GM23338 (cell line): ENCODE data around the gene FGFR3.

Experiments
- CREB1 ChIP-seq: fragments of 250-450 bp; sonication (Bioruptor Pico); IDR thresholded peaks from 2 replicates; pipeline ENCODE4 v1.5.0; 2020; ENCODE audit warnings: low read depth, mild to moderate bottlenecking, moderate library complexity
- EZH2 ChIP-seq: fragments of 200-600 bp; sonication (generic); IDR thresholded peaks from one replicate; pipeline ENCODE4 v1.8.0; 2017; ENCODE audit warnings: antibody characterized with exemption, mild to moderate bottlenecking, low read depth; ENCODE audit not compliant: unreplicated experiment
- EZH2phosphoT487 ChIP-seq: fragments of 200-600 bp; sonication (generic); IDR thresholded peaks from one replicate; pipeline ENCODE4 v1.8.1; 2018; ENCODE audit warnings: antibody characterized with exemption; ENCODE audit not compliant: unreplicated experiment
- NANOG ChIP-seq: IDR thresholded peaks from 2 replicates; pipeline ENCODE4 v1.6.1; 2016; ENCODE audit warnings: antibody characterized with exemption, borderline replicate concordance
- POLR2AphosphoS5 ChIP-seq: IDR thresholded peaks from 2 replicates; pipeline ENCODE4 v1.6.1; 2016; ENCODE audit warnings: antibody characterized with exemption, low read depth
- REST ChIP-seq: IDR thresholded peaks from one replicate; pipeline ENCODE4 v1.6.1; 2018; ENCODE audit warnings: antibody characterized with exemption; ENCODE audit not compliant: unreplicated experiment
- STAT1 ChIP-seq: IDR thresholded peaks from one replicate; pipeline ENCODE4 v1.6.1; 2016; ENCODE audit warnings: antibody characterized with exemption; ENCODE audit not compliant: unreplicated experiment
- ZNF331 ChIP-seq: fragments of 250-450 bp; sonication (Bioruptor Pico); IDR thresholded peaks from 2 replicates; pipeline ENCODE4 v1.5.0; 2020; ENCODE audit warnings: low read depth, mild to moderate bottlenecking, moderate library complexity
- TF ChIP-seq, protein P1 (sequence below), 2 experiments: fragments of 200-600 bp in 1 of 2; sonication (generic) in 1 of 2; conservative IDR thresholded peaks; 2 replicates each; pipeline versions ENCODE4 v1.5.1 to v1.6.1; 2016 to 2017; ENCODE audit warnings: antibody characterized with exemption in 2 of 2, low read depth in 2 of 2, mild to moderate bottlenecking in 2 of 2, moderate library complexity in 1 of 2
- TF ChIP-seq, protein P2 (sequence below): fragments of 250-450 bp; sonication (Bioruptor Pico); IDR thresholded peaks from 2 replicates; pipeline ENCODE4 v1.5.0; 2020; ENCODE audit warnings: mild to moderate bottlenecking, moderate library complexity

DNA sequence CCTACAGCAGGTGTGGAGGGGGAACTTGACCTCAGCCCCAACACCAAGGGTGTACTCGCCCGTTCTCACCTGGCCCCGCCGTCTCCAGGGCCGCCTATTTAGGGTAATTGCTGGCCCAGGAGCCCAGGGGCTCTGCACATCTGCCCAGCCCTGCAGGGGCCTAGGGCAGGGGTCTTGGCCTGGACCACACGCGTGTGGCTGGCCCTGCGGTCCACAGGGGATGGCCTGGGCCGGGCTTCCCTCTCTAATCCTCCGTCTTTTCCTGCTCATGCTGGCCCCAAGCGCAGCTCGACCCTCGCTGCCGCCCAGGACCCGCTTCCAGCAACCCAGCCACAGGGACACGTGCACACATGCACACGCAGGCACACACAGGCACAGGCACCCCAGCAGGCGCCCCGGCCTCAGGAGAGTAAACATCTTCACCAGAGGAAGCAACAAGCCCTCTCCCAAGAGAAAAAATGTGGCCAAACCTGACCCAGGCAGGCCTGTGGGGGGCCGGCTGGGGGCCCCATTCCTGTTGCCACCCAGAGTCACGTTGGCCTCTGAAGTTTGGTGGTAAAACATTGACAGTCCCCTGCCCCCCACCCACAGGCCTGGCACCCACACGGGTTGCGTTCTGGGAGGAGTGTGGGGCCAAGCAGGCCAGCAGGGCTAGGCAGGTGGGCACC lies 24.6 kb upstream of the FGFR3 start:
- no peak for TF ChIP-seq POLR2AphosphoS5
- TF ChIP-seq, protein P1, sequence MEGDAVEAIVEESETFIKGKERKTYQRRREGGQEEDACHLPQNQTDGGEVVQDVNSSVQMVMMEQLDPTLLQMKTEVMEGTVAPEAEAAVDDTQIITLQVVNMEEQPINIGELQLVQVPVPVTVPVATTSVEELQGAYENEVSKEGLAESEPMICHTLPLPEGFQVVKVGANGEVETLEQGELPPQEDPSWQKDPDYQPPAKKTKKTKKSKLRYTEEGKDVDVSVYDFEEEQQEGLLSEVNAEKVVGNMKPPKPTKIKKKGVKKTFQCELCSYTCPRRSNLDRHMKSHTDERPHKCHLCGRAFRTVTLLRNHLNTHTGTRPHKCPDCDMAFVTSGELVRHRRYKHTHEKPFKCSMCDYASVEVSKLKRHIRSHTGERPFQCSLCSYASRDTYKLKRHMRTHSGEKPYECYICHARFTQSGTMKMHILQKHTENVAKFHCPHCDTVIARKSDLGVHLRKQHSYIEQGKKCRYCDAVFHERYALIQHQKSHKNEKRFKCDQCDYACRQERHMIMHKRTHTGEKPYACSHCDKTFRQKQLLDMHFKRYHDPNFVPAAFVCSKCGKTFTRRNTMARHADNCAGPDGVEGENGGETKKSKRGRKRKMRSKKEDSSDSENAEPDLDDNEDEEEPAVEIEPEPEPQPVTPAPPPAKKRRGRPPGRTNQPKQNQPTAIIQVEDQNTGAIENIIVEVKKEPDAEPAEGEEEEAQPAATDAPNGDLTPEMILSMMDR (conservative IDR thresholded peaks at IDR 0.05; ENCODE audit: low read depth in 2 of 2), result no peak
- no peak for TF ChIP-seq EZH2
- no peak for TF ChIP-seq REST
- TF ChIP-seq, protein P2, sequence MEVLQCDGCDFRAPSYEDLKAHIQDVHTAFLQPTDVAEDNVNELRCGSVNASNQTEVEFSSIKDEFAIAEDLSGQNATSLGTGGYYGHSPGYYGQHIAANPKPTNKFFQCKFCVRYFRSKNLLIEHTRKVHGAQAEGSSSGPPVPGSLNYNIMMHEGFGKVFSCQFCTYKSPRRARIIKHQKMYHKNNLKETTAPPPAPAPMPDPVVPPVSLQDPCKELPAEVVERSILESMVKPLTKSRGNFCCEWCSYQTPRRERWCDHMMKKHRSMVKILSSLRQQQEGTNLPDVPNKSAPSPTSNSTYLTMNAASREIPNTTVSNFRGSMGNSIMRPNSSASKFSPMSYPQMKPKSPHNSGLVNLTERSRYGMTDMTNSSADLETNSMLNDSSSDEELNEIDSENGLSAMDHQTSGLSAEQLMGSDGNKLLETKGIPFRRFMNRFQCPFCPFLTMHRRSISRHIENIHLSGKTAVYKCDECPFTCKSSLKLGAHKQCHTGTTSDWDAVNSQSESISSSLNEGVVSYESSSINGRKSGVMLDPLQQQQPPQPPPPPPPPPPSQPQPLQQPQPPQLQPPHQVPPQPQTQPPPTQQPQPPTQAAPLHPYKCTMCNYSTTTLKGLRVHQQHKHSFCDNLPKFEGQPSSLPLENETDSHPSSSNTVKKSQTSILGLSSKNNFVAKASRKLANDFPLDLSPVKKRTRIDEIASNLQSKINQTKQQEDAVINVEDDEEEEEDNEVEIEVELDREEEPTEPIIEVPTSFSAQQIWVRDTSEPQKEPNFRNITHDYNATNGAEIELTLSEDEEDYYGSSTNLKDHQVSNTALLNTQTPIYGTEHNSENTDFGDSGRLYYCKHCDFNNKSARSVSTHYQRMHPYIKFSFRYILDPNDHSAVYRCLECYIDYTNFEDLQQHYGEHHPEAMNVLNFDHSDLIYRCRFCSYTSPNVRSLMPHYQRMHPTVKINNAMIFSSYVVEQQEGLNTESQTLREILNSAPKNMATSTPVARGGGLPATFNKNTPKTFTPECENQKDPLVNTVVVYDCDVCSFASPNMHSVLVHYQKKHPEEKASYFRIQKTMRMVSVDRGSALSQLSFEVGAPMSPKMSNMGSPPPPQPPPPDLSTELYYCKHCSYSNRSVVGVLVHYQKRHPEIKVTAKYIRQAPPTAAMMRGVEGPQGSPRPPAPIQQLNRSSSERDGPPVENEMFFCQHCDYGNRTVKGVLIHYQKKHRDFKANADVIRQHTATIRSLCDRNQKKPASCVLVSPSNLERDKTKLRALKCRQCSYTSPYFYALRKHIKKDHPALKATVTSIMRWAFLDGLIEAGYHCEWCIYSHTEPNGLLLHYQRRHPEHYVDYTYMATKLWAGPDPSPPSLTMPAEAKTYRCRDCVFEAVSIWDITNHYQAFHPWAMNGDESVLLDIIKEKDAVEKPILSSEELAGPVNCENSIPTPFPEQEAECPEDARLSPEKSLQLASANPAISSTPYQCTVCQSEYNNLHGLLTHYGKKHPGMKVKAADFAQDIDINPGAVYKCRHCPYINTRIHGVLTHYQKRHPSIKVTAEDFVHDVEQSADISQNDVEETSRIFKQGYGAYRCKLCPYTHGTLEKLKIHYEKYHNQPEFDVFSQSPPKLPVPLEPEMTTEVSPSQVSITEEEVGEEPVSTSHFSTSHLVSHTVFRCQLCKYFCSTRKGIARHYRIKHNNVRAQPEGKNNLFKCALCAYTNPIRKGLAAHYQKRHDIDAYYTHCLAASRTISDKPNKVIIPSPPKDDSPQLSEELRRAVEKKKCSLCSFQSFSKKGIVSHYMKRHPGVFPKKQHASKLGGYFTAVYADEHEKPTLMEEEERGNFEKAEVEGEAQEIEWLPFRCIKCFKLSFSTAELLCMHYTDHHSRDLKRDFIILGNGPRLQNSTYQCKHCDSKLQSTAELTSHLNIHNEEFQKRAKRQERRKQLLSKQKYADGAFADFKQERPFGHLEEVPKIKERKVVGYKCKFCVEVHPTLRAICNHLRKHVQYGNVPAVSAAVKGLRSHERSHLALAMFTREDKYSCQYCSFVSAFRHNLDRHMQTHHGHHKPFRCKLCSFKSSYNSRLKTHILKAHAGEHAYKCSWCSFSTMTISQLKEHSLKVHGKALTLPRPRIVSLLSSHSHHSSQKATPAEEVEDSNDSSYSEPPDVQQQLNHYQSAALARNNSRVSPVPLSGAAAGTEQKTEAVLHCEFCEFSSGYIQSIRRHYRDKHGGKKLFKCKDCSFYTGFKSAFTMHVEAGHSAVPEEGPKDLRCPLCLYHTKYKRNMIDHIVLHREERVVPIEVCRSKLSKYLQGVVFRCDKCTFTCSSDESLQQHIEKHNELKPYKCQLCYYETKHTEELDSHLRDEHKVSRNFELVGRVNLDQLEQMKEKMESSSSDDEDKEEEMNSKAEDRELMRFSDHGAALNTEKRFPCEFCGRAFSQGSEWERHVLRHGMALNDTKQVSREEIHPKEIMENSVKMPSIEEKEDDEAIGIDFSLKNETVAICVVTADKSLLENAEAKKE (CRISPR knock-in tag), result no peak
- no peak for TF ChIP-seq ZNF331 (CRISPR knock-in tag)
- TF ChIP-seq CREB1 (CRISPR knock-in tag), result no peak
- TF ChIP-seq STAT1, result no peak
- no peak for TF ChIP-seq NANOG
- no peak for TF ChIP-seq EZH2phosphoT487
